Endothelial cell (in vitro differentiated cells): ENCODE data around the gene SLC12A8. TPM values are rescaled to one million over a fixed set of nuclear protein-coding genes. Genes with fewer than 3 reads are reported as not detected.

ENCODE experiments used
- DNase-seq: peaks from one replicate; pipeline ENCODE4 v3.0.0; 2021; ENCODE audit warnings: low spot score
- H3K27ac Mint-ChIP-seq: one replicate; pipeline ENCODE4 v1.8.0; 2021; ENCODE audit warnings: mixed read lengths, inconsistent platforms; ENCODE audit not compliant: unreplicated experiment
- H3K27me3 Mint-ChIP-seq: one replicate; pipeline ENCODE4 v1.8.0; 2021; ENCODE audit warnings: mild to moderate bottlenecking, moderate library complexity, mixed read lengths, inconsistent platforms; ENCODE audit not compliant: unreplicated experiment
- H3K36me3 Mint-ChIP-seq: one replicate; pipeline ENCODE4 v1.8.0; 2021; ENCODE audit warnings: mild to moderate bottlenecking, low read depth, mixed read lengths, inconsistent platforms; ENCODE audit not compliant: unreplicated experiment
- H3K4me1 Mint-ChIP-seq: one replicate; pipeline ENCODE4 v1.8.0; 2021; ENCODE audit warnings: mild to moderate bottlenecking, mixed read lengths, inconsistent platforms; ENCODE audit not compliant: unreplicated experiment
- H3K4me3 Mint-ChIP-seq: one replicate; pipeline ENCODE4 v1.8.0; 2021; ENCODE audit warnings: mild to moderate bottlenecking, mixed read lengths, inconsistent platforms; ENCODE audit not compliant: unreplicated experiment
- H3K9me3 Mint-ChIP-seq: one replicate; pipeline ENCODE4 v1.8.0; 2021; ENCODE audit warnings: mixed read lengths, inconsistent platforms; ENCODE audit not compliant: unreplicated experiment
- CTCF ChIP-seq: fragments of 200-600 bp; sonication (generic); IDR thresholded peaks from one replicate; pipeline ENCODE4 v1.5.0; 2021; ENCODE audit warnings: antibody characterized with exemption; ENCODE audit not compliant: unreplicated experiment
- long read RNA-seq: library from polyadenylated mRNA; unstranded; transcript quantifications from one replicate; pipeline ENCODE4 v2.0.0, GENCODE V29; 2020; ENCODE audit not compliant: unreplicated experiment
- total RNA-seq: library from RNA; stranded (reverse); fragmentation: NEBNext Ultra II Directional; extraction: Animal tissue kit (Norgen Biotek cat#: 25700); gene quantifications from one replicate; pipeline ENCODE4 v1.2.1, GENCODE V29; 2021; ENCODE audit not compliant: unreplicated experiment

SLC12A8 gene
- total RNA-seq: 0.54 TPM
- long read RNA-seq: 0 reads

GRCh38 chr3:125212509-125213363, at the start of gene SLC12A8:
TSS of gene SLC12A8 (minus strand) at chr3:125212748. CDS start at chr3:125211349, 1,399 bp downstream.
- Mint-ChIP-seq H3K27ac (no peak within 1 kb of the TSS), H3K36me3 (peaks cover 3% of the 10 kb centered on the region), H3K27me3 (peaks cover 11% of the 10 kb centered on the region), H3K4me3 (no peak within 1 kb of the TSS), H3K4me1 (peaks cover 7% of the 10 kb centered on the region), H3K9me3 (no peaks in the 10 kb centered on the region)
- TF ChIP-seq CTCF: no peak
- no peak for DNase-seq

- Mint-ChIP-seq H3K9me3 (no peaks in the 10 kb centered on the region), H3K4me1 (no peaks in the 10 kb centered on the region)
- no peak for DNase-seq
Measured at GRCh38 chr3:125262161-125262560, 49.6 kb upstream of the SLC12A8 start.

GRCh38 chr3:125261031-125261430, 48.5 kb upstream of the SLC12A8 start:
- H3K27me3 Mint-ChIP-seq: peaks cover 2% of the 10 kb centered on the region
- no peaks in the 10 kb centered on the region for H3K4me1 Mint-ChIP-seq
- DNase-seq: no peak
- H3K36me3 Mint-ChIP-seq: peaks cover 17% of the 10 kb centered on the region
- no peak overlapping the region for H3K27ac Mint-ChIP-seq
- no peak for TF ChIP-seq CTCF
- no peak overlapping the region for H3K4me3 Mint-ChIP-seq
- H3K9me3 Mint-ChIP-seq: no peaks in the 10 kb centered on the region

More at GRCh38 chr3:125262161-125262560, 49.6 kb upstream of the SLC12A8 start:
- H3K27me3 Mint-ChIP-seq: no peaks in the 10 kb centered on the region
- H3K27ac Mint-ChIP-seq: no peak overlapping the region
- no peak overlapping the region for H3K4me3 Mint-ChIP-seq
- no peak for TF ChIP-seq CTCF
- peaks cover 10% of the 10 kb centered on the region for H3K36me3 Mint-ChIP-seq

- TF ChIP-seq CTCF: no peak
- no peaks in the 10 kb centered on the region for H3K4me1 Mint-ChIP-seq
- H3K27me3 Mint-ChIP-seq: peaks cover 2% of the 10 kb centered on the region
- no peak overlapping the region for H3K4me3 Mint-ChIP-seq
- no peak overlapping the region for H3K27ac Mint-ChIP-seq
- H3K9me3 Mint-ChIP-seq: no peaks in the 10 kb centered on the region
- H3K36me3 Mint-ChIP-seq: peaks cover 17% of the 10 kb centered on the region
- DNase-seq: no peak
Measured at GRCh38 chr3:125260158-125260557, 47.6 kb upstream of the SLC12A8 start.

- peak overlapping the region; percentile 23 for H3K4me3 Mint-ChIP-seq
- DNase-seq: no peak
- H3K27me3 Mint-ChIP-seq: peaks cover 2% of the 10 kb centered on the region
- no peaks in the 10 kb centered on the region for H3K9me3 Mint-ChIP-seq
- no peak overlapping the region for H3K27ac Mint-ChIP-seq
- no peak for TF ChIP-seq CTCF
- peaks cover 17% of the 10 kb centered on the region for H3K36me3 Mint-ChIP-seq
- H3K4me1 Mint-ChIP-seq: no peaks in the 10 kb centered on the region
Measured at GRCh38 chr3:125257536-125257935, 45.0 kb upstream of the SLC12A8 start.
